SU-DHL-6 (cell line): ENCODE measurements around the gene CHMP4B.

Experiments used
- EZH2phosphoT487 ChIP-seq: fragments of 200-600 bp; sonication (generic), shearing (Covaris generic); conservative IDR thresholded peaks from 2 replicates; pipeline ENCODE4 v1.6.1; 2018; ENCODE audit warnings: mild to moderate bottlenecking, antibody characterized with exemption, low read length, moderate library complexity, mixed read lengths
- TF ChIP-seq, protein P1 (sequence below): fragments of 200-600 bp; sonication (generic); IDR thresholded peaks from one replicate; pipeline ENCODE4 v1.5.1; 2017; ENCODE audit warnings: antibody characterized with exemption, mild to moderate bottlenecking, low read length, moderate library complexity; ENCODE audit not compliant: insufficient read depth, poor library complexity, severe bottlenecking

DNA sequence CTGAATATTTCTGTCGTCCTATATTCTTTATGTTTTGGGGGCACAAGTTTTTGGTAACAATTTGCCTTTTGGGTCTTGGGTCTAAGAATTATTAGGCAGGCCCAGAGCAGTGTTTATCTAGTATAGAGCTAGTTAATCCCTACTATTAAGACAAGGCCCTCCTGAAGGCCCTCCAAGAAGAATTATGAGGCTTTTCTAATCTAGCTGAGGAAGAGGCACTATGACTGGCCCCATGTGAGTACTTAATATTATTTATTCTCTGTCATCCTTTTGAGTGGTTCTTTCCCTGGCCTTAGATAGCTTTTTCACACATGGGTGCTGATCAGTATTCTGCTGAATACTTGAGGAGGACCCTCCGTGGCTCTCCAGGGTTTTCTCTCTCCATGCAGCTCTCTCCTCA lies 25.1 kb downstream of the CHMP4B start:
- TF ChIP-seq, protein P1, sequence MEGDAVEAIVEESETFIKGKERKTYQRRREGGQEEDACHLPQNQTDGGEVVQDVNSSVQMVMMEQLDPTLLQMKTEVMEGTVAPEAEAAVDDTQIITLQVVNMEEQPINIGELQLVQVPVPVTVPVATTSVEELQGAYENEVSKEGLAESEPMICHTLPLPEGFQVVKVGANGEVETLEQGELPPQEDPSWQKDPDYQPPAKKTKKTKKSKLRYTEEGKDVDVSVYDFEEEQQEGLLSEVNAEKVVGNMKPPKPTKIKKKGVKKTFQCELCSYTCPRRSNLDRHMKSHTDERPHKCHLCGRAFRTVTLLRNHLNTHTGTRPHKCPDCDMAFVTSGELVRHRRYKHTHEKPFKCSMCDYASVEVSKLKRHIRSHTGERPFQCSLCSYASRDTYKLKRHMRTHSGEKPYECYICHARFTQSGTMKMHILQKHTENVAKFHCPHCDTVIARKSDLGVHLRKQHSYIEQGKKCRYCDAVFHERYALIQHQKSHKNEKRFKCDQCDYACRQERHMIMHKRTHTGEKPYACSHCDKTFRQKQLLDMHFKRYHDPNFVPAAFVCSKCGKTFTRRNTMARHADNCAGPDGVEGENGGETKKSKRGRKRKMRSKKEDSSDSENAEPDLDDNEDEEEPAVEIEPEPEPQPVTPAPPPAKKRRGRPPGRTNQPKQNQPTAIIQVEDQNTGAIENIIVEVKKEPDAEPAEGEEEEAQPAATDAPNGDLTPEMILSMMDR, result no peak
- TF ChIP-seq EZH2phosphoT487, result no peak
